Activated CD4-positive, alpha-beta T cell treated with anti-CD3 and anti-CD28 coated beads, Interleukin-2, Interleukin-6, amounts not matched to agents 100 ng/mL and 50 ng/mL, durations not matched to agents 16 hours and 8 hours (primary cell): ENCODE results near the gene INHA.
A peak's percentile ranks its signal among the peaks of the same experiment; 100 is the strongest.

ENCODE experiments used
- DNase-seq: peaks from one replicate; pipeline ENCODE4 v3.0.0-alpha.2; 2020

The INHA gene

GRCh38 chr2:219575566-219576504 lies 3.7 kb downstream of the INHA start:
- DNase-seq = no peak

GRCh38 chr2:219576505-219577388 lies 4.6 kb downstream of the INHA start:
- no peak for DNase-seq

DNA sequence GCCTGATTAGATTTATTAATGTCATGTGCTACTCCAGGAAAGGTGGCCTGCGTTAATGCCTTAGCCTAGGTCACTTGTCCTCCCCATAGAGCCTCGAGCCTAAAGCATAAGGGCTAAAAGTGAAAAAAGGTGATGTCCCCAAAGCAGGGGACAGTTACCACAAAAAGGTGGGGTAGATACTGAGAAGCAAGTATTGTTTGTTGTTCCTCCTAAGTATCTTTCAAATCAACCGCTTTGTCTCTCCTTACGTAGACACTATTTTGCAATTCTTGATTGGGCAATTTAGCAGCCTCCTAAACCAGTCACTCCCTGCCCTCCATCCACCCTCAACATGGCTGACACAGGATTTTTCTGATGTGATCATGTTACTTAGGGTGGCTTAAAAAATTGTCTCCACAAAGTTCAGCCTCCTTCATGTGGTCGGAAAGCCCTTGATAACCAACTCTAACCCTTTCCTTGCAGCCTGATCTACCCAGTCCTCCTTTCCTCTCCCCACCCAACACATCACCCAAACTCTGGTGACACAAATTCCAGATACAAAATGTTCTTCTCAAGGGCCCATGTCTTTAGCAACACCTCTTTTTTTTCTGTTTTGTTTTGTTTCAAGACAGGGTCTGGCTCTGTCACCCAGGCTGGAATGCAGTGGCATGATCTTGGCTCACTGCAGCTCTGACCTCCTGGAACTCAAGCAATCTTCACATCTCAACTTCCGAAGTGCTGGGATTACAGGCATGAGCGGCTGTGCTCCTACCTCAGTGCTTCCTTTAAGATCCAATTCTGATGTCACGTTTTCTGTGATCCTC lies 6.9 kb downstream of the INHA start:
- DNase-seq = no peak

DNA sequence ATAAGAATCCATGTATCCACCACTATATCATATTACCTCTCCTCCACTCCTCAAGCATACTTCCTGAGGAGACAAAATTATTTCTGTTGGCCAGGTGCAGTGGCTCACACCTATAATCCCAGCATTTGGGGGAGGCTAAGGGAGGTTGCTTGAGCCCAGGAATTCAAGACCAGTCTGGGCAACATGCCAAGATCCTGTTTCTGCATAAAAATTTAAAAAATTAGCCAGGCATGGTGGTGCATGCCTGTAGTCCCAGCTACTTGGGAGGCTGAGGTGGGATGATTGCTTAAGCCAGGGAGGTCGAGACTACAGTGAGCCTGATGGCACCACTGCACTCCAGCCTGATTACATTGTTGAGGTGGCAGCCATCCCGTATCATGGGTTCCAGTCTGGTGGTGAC lies 9.2 kb downstream of the INHA start:
- DNase-seq = no peak

- no peak for DNase-seq
Measured at GRCh38 chr2:219591091-219591490, 19.0 kb downstream of the INHA start.

GRCh38 chr2:219592736-219593135 lies 20.6 kb downstream of the INHA start:
- no peak for DNase-seq

DNA sequence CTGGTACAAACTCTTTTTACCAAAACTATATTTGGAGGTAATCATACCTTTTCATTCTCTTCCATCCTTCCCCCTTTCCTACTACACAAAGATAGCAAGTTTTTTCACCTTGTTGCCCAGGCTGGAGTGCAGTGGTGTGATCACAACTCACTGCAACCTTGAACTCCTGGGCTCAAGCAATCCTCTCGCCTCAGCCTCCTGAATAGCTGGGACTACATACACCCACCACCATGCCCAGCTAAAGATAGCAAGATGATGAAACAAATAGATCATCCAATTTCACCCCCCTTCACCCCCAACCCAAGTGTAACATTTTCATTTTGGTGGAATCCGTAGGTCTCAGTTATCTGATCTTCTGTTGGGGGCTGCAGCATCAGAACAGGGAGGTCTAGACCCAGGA lies 21.0 kb downstream of the INHA start:
- DNase-seq = no peak

DNA sequence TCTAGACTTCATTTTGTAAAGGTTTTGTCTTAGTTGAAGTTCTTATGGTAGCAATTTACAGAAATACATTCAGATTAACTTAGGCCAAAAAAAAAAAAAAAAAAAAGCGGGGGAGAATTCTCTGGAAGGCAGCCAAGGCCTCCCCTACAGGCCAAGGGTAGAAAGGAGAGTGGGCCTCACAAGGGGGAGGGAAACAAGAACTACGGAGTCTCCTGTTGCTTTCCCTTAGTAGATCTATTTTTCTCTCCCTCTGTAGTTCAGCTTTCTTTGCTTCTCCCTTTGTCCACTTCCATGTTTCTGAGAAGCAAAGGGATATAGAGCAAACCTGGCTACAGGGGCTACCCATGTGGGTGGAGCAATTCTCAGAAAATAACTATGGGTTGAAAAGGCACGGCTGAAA lies 23.1 kb downstream of the INHA start:
- DNase-seq = no peak

GRCh38 chr2:219596954-219597551 lies 24.9 kb downstream of the INHA start:
- DNase-seq = no peak

DNA sequence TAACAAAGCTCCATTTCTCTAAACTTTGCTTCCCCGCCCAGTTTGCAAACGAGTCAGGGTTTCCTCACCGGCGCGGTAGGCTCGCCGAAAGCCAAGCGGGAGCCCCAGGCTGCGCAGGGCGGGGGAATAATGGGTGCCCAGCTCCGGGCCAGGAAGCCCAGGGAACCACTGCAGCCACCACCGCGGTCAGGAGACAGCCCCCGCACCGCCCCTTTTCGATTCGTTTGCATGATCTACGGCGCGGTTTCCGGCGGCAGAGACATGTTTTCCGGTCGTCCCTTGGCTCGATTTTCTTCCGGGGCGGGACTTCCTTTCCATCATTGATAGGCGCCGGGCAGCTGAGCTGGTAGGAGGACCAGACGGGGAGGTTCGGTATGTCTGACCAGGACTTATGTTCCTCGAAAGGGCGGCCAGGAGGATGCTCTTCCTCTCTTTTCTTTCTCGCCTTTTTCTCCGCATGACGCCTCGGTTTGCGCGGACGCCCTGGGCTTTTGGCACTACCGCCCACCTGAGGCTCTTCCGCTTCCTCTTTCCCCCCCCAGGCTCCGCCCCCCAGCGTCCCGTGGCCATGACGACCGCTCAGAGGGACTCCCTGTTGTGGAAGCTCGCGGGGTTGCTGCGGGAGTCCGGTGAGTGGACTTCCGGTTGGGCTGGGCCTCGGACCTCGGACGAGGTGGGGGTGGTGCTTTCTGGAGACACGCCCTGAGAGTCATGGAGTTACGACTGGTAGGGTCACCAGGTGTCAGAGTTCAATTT lies 25.6 kb downstream of the INHA start, which contains the start of gene STK11IP:
STK11IP (plus strand) TSS at position 306 of the 756 bp plus-strand sequence; CDS start at position 569, 263 bp downstream.
- peak; percentile 93 for DNase-seq

GRCh38 chr2:219598308-219599078 lies 26.4 kb downstream of the INHA start:
- no peak for DNase-seq

GRCh38 chr2:219603771-219604170 lies 31.7 kb downstream of the INHA start:
- no peak for DNase-seq

DNA sequence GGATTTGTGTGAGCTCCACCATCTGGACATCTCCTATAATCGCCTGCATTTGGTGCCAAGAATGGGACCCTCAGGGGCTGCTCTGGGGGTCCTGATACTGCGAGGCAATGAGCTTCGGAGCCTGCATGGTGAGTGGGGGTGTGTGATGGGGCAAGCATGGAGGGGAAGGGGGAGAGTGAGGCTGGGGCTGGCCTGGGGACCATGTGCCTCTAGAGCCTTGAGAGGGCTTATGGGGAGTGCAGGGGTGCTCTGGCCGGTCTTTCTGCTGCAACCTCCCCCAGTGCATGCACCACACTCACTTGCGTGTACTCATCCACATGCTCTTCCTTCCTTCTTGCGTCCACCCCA lies 33.5 kb downstream of the INHA start:
- no peak for DNase-seq

GRCh38 chr2:219607931-219608330 lies 35.8 kb downstream of the INHA start:
- DNase-seq = no peak

- DNase-seq = no peak
Measured at GRCh38 chr2:219608399-219608964, 36.4 kb downstream of the INHA start.

GRCh38 chr2:219609149-219609750 lies 37.1 kb downstream of the INHA start:
- no peak for DNase-seq

DNA sequence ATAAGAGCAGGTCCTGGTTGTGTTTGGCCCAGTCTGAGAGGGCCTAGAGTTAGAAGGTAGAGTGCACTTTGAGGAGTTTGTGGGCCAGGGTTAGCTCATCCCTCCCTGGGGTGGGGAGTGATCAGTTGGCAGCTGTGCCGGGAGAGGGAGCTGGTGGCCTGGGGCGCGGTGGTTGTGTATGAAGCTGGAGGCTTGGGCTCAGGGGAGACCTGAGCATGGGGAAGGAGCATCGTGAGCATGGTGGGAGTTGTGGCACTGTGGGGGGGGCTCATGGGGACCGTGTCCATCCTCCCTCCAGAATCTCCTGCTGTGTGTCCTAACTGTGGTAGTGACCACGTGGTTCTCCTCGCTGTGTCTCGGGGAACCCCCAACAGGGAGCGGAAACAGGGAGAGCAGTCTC lies 39.2 kb downstream of the INHA start:
- no peak for DNase-seq

GRCh38 chr2:219611866-219612576 lies 39.9 kb downstream of the INHA start:
- DNase-seq = no peak

DNA sequence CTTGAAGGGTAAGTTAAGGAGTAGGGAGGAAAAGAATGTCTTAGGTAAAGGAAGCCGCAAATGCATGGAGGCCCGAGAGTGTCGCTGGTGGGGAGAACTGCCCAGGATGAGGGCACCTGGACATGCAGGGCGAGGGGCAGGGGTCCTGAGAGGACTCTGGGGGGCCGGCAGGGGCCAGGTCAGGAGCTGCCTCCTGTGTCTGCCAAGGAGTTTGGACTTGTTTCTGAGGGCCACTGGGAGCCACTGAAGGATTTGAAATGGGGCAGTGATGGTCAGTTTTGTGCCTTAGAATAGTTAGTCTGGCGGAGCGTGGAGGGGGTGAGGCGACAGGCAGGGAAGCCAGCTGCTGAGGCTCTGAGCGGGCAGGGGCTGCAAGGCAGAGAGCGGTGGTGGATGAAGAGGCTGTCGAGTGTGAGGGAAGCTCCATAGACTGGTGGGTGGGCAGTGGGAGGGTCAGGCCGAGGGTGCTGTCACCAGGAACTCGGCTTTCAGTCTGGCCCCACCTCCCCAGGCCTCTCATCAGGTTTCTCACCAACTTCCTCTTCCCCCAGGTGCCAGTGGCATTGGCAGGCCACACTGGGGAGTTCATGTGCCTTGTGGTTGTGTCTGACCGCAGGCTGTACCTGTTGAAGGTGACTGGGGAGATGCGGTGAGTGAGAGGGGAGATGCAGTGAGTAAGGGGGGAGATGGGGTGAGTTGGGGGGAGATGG lies 40.6 kb downstream of the INHA start:
- DNase-seq = no peak
